HG03159 (cell line): ENCODE measurements around the gene SLC35D2.
A peak's percentile ranks its signal among the peaks of the same experiment; 100 is the strongest.

ENCODE experiments used
- ATAC-seq: cut with Tn5 transposase; IDR thresholded peaks from one replicate; pipeline ENCODE4 v1.9.1; 2021; ENCODE audit warnings: mild to moderate bottlenecking, moderate library complexity; ENCODE audit not compliant: unreplicated experiment

The SLC35D2 gene

DNA sequence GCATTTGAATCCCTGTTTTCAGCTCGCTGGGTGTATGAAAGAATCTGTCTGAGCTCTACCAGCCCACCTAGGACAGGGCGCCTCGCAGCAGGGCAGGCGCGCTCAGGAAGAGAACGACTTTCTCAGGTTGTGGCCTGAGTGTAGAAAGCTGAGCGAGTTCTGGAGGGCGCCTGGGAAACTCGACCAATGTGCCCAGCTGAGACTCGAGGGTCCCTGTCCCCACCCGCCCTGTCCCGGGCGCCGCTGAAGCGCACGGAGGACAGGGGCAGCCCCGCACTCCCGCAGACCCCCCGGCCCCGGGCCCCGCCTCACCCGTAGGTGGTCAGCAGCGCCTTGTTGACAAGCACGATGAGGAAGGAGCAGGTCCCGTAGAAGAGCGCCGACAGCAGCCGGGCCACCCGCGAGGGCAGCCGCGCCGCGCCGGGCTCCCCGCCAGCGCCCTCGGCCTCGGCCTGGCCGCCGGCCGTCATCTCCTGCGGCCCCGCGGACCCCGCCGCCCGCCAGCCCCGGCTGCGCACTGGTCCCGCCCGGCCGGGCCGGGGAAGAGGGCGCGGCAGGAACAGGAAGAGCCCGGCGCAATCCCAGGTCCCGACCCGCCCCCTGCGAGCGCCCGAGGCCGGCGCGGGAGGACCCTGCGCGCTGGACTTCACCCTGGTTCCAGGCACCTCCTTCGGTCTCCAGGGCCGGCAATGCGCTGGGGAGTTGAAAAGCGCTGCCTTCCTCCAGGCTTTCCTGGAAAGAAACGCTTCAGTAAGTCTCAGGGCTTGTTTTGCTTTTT, at the start of gene SLC35D2:
TSS of gene SLC35D2 (minus strand) at position 547 of the 778 bp plus-strand sequence. CDS start at position 470, 77 bp downstream.
- no peak for ATAC-seq

DNA sequence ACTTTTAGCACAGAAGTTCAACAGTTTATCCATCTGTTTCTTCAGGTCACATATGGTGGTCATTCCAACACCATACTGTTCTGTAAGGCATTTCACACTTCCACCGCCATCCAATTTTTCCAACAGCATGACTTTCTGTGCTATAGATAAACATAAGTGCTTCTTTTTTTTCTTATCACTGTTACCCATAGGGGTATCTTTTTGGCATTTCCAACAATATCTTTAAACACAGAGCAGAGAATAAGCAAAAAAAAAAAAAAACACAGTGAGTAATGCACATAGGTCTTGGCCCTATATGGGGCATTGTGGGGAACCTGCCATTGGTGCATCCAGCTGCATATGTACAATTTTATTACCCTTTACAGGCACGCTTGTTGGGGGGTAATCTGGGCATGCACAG, 46.9 kb upstream of the SLC35D2 start:
- ATAC-seq = no peak

DNA sequence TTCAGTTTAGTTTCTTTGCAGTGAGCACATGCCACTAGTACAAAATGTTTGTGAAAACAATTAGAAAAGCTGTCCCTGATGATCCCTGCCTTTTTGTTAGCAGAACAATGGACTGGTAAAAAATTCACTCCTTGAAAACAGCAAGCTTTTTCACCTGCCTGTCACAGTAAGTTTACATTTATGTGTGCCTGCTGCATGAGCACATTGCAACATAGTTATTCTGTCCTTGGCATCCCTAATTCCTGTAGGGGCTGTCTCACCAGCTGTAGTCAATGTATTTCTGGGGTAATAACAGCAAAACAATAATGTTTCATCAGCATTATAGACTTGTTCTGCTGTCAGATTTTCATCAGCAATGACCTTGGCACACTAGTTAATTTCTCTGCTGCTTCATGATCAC, 46.2 kb upstream of the SLC35D2 start:
- no peak for ATAC-seq

DNA sequence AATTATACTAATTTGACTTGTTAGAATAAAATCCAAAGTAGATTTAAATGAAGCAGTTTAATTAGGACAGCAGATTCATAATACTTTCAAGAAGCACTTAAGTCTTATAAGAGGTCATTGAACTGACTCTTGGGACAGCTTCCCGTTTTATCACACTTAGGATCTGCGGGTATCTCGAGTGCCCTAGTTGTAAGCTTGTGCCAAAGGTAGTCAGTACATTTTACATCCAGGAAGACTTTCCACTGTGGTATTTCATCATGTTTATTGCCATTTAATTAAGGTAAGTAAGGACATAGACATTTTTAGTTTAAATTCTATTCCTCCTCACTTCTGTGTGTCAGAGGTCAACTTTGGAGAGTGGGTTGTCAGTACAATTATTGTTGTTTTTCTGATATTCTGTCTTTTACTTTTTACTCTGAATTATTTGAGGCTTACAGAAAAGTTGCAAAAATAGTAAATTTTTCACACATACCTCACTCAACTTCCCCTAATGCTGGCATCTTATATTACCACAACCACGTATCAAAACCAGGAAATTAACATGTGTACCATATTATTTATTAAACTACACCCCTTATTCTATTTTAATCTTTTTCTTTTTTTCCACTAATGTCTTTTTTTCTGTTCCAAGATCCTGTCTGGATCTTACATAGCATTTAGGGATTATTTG, 42.1 kb upstream of the SLC35D2 start:
- ATAC-seq = no peak

DNA sequence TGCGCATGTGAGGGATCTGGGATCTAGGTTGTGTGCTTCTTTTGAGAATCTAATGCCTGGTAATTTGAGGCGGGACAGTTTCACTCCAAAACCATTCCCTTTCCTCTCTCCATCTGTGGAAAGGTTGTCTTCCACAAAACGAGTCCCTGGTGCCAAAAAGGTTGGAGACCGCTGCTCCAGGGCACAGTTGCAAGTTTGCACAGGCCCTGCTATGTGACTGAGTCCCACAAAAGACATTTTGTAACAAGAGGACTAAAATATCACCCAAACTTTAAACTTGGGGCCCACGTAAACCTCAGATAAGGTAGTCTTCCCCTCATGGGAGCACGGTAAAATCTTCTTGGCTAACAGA, 40.5 kb upstream of the SLC35D2 start:
- ATAC-seq = no peak

DNA sequence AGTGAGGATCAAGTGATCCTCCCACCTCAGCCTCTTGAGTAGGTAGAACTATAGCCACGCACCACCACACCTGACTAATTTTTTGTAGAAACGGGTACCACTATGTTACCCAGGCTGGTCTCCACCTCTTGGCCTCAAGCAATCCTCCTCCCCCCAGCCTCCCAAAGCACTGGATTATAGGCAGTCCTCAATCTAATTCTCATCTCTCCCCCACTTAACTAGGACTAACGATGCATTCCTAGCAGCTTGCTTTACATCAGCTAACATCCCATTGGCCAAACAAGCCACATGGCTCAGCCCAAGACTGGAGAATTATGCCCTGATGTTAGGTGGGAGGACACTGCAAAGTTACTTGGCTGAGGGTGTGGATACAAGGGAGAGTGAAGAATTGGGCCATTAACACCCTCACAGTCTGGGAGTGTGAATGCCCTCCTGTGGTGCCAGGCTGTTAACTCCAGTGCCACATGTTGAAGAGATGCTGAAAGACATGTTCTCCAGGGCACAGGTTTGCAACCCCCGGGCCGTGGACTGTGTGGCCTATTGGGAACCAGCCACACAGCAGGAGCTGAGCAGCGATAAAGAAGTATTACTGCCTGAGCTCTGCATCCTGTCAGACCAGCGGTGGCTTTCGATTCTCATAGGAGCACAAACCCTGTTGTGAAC, 39.9 kb upstream of the SLC35D2 start:
- ATAC-seq = no peak

DNA sequence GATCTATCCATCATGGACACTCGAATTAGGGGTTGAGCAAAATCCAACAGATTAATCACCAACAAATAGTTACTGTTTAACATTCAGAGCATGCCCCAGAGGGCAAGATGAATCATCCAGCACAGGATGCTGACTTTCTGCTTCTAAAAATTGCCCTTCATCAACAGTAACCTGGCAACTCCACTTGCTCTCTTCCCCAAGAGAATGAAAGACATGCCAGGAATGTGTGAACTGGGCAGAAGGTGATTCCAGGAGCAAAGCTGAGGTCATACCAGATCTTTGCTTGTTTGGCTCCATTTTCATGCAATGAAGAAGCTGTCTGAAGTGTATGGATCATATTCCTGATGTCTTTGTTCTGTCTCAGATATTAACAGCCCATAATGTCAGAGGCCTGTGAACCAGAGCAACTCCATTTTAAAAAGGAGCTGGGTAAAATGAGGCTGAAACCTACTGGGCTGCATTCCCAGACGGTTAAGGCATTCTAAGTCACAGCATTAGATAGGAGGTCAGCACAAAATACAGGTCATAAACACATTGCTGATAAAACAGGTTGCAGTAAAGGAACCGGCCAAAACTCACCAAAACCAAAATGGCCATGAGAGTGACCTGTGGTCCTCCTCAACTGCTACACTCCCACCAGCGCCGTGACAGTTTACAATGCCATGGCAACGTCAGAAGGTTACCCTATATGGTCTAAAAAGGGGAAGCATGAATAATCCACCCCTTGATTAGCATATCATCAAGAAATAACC, 37.1 kb upstream of the SLC35D2 start:
- ATAC-seq = no peak

DNA sequence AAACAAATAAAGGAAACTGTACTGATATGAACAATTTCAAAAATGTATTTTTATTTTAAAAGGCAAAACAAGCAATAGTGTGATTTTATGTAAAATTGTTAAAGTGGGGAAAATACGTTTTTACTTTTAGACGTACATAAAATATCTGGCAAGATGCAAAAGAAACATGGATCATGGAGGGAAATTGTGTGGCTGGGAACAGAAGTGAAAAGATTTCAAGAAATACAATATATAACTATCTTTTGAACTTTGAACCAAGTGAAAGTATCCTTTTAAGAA, 36.1 kb upstream of the SLC35D2 start:
- no peak for ATAC-seq

DNA sequence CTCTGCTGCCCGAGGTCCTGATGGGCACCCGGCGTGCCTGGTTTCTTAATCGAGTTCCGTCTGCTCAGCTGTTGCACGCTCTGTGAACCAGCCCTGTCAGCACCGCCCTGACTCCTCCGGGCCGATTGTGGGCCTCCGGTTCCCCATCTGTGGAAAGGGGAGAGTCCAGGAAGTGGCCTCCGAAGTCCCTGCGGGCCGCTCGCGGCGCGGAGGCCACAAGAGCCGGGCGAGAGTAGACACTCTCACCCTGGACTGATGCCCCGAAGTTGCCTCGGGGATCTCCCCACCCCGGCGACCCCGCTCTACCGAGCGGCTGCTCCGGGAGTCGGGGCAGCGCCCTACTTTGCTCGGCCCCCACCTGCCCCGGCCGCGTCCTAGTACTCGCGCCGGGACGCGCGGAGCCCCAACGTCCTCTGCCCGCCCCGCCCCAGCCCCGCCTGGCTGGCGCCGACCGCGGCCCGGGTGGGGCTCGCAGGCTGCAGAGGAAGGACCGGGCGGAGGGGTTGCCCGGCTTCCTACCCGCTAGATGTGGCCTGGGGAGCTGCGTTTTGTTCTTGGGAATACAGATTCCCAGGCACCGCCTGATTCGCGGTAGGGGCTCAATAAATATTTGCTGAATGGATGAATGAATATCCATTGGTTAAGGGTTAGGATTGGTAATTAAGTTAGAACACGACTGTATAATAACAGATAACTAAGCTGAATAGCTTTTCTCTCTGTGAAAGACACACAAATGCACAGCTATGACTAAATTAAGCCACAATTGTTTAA, 35.6 kb upstream of the SLC35D2 start:
- peak; percentile 28 for ATAC-seq

DNA sequence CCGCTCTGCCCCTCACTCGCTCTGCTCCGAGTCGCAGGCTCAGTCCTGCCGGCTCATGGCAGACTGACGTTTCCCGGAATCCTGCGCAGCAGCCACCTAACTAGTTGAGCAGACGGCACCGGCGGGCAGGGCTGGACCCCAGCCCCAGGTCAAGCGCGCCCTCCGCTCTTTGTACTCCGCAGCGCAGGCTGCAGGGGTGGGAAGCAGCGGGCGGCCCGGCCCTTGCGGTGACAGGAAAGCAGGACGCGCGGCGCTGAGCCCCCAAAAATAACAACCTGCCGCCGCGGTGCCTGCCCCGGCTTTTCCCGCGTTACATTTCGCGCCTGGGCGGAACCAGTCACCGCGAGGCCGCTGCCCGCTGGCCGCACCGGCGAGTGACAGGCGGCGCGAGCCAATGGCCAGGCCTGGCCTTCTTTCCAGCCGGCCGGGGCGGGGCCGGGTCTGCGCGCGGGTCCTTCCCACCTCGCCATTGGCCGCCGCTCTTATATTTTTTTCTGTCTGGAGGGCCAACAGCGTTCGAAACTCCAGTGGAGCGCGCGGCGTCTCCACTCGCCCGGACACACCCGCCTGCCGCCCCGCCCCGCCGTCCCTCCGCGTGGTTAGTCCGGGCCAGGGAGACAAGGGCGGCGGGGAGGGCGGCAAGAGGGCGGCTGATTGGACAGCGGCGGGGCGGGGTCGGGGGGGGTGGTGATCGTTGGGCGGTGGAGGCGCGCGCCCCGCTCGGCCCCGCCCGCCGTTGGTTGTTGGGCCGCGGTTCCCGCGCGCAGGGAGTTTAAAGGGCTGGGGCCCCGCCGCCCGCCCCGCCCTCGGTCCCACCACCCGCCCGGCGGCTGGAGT, 34.8 kb upstream of the SLC35D2 start, which contains the start of gene ZNF367:
TSS of gene ZNF367 (minus strand) at position 288 of the 837 bp plus-strand sequence. CDS start 338 bp downstream, outside the sequence.
- ATAC-seq = peak; percentile 65

DNA sequence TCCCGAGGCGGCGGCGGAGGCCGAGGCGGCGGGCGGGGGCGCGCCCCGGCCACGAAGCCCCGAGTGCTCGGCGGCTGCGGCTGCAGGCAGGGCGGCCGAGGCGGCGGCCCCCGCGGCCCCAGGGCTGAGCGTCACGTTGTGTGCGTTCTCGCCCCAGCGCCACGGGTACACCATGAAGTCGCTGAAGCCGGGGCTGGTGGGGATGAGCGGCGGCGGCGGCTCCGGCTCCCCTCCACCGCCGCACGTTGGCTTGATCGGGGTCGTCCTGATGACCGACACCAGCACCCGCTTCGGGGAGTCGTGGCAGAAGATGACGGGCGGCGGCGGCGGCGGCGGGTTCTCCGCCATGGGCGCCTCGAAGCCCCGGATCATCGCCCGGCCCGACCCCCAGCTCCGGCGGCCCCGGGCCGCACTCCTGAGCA, 34.2 kb upstream of the SLC35D2 start:
- no peak for ATAC-seq

DNA sequence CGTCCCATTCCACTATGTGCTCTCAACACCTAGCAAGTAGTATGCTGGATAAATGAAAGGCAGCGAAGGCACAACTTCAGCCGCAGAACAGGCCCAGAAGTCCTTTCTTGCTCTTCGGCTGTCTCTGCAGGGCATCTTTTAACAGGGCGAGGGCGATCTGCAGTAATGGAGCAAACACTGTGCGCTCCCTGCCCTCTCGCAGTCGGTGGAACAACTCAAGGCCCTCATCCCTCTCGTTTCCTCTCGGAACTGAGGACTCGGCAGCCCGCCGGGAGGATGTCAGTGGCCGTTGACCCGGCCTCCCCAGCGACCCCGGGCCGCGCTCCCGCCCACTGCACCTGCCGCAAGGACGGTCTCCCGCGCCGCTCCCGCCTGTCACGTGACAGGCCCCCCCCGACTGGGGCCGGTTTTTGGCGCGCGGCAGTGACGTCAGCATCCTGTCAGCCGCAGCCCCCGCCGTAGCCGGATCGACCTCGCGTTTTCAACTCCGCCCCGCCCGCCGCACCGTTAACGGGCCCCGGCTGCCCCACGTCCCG, 33.6 kb upstream of the SLC35D2 start:
- peak; percentile 18 for ATAC-seq

DNA sequence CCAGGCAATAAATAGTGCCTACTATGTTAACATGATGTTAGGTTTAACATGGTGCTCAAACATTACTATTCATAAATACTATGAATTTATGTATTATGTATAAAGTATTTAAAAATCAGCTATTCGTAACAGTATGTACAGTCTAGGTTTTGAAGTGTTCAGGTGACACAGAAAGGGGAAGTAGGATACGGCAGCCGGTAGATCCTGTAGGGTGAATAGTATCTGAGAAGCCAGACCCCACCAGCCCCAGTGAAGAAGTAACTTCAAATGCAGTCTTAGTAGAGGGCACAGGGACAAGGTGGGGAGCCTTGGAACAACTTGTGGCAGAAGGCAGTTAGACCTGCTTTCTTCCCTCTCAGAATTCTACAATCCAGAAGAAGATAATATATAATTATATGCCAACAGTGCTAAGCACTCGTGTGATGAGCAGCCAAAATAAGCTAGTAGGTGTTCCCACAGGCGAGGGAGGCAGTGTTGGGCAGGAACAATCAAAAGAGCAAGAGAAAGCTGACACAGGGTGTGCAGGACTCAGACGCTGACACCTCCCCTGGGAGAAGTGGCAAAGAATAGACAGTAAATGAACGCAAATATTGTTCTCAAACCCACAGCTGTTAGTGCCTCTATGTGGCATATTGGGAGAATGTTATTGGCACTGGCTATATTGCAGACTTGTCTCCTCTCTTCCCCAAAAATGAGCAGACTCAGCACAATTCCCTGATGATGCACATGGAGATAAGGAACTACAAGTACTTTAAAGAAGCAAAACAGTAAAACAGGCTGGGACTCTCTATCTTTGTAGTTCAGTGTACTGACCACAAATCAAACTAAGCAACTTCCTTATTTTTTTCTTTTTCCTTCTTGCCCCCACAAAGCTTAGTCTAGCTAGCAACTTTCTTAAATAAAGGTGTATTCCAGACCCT, 30.1 kb upstream of the SLC35D2 start:
- no peak for ATAC-seq

DNA sequence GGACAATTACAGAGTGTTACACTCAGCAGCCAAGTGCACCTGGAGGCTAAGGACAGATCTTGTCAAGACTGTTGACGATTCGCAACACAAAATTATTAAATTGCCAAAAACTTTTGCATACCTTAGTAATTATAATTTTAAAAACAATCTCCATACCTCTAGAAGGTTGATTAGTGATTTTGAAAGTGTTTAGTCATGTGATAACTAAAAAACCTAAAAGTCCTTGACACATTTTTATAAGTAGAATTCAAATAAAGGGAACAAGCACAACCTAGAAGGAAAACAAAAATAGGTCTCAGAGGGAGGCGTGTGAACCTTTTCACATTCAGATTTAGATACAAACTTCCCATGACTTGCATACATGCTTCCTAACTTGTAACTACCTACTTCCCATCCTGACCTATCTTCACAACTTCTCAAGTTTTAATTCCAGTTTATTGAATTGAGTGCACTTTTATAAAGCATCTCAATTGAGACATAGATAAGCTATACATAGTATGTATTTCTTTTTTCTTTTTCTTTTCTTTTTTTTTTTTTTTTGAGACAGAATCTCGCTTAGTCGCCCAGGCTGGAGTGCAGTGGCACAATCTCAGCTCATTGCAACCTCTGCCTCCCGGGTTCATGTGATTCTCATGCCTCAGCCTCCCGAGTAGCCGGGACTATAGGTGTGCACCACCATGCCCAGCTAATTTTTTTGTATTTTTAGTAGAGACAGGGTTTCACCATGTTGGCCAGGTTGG, 28.8 kb upstream of the SLC35D2 start:
- no peak for ATAC-seq

DNA sequence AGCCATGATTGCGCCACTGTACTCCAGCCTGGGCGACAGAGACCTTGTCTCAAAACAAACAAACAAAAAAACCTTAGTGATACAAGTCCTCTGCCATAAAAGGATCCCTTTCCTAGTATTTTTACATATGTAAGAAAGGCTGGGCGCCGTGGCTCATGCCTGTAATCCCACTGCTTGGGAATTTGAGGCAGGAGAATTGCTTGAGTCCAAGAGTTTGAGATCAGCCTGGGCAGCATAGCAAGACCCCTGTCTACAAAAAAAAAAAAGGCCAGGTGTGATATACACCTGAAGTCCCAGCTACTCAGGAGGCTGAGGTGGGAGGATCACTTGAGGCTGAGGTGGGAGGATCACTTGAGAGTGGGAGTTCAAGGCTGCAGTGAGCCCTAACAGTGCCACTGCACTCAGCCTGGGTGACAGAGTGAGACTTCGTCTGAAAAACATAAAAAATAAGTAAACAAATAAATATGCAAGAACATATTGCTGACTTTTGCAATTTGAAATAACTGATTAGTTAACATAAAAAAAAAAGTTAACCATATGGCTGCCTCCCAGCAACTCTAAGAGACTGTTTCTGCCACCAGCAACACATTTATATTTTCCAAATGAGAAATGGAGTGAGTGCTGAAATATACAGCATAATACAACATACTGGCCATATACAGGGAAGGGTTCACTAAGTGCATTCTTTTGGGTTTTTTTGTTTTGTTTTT, 27.8 kb upstream of the SLC35D2 start:
- no peak for ATAC-seq

DNA sequence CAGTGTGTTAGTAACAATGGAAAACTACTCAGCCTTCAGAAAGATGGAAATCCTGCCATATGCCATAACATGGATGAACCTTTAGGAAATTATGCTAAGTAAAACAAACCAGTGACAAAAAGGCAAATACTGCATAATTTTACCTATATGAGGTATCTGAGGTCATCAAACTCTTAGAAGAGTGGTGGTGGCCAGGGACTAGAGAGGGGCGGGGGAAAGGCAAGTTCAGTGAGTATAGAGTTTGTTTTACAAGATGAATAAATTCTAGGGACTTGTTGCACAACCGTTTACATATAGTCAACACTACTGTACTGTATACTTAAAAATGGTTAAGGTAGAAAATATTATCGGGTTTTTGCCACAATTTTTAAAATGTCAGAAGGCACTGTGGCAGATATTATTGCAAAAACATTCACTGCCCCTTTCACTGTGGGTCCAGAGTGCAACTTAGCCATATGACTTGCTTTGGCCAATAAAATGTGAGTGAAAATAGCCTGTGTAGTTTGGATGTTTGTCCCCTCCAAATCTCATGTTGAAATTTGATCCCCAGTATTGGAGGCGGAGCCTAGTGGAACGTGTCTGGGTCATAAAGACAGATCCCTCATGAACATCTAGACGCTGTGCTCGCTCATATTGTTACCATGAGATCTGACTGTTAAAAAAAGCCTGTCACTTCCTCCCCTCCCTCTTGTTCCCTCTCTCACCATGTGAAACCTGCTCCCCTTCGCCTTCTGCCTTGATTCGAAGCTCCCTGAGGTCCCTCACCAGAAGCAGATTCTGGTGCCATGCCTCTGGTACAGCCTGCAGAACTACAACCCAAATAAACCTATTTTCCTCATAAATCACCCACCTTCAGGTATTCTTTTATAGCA, 25.1 kb upstream of the SLC35D2 start:
- ATAC-seq = no peak
